ENCODE data around the gene BACH2.
A peak's percentile ranks its signal among the peaks of the same experiment; 100 is the strongest.
"Not testable (repeated sequence)": the region's sequence is repeated elsewhere in the genome, so short reads cannot be mapped to it uniquely, and the experiment has no call there.

The BACH2 gene

DNA sequence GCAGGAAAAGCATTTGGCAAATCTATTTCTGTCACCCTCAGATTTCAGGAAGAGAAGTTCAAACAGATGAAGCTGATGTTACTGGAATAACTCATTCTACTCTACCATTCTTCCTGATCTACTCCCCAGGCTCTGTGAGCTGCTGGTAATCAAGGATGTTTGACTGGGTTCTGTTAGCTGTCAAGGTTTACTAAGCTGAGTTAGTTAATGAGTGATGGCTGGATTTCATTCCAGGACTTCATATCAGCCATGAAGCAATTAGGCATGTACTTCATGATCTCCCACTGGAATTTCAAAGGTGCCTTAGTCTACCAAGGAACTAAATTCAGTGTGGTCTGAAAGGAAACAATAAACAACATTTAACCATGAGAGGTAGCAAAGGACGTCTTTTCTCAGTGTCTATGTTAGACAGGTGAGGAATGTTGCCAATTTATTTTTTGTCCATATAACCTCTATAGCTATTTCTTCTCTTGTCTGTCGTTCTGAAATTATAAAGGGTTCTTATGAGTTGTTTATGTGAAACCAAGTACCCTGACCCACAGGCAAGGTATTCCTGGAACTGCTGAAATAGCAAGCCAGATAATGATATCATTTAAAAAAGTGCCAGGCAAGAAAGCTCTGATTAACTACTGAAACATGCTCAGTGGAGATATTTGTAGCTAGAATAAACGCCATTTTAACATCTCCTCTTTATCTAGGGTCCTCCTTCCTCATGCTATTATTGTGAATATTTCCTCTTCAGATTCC is 112.9 kb downstream of the BACH2 start:
- no peak for DNase-seq (ENCODE audit: low read depth)

GRCh38 chr6:90180526-90180925 is 116.1 kb downstream of the BACH2 start:
- no peak for DNase-seq (ENCODE audit: low read depth)

DNA sequence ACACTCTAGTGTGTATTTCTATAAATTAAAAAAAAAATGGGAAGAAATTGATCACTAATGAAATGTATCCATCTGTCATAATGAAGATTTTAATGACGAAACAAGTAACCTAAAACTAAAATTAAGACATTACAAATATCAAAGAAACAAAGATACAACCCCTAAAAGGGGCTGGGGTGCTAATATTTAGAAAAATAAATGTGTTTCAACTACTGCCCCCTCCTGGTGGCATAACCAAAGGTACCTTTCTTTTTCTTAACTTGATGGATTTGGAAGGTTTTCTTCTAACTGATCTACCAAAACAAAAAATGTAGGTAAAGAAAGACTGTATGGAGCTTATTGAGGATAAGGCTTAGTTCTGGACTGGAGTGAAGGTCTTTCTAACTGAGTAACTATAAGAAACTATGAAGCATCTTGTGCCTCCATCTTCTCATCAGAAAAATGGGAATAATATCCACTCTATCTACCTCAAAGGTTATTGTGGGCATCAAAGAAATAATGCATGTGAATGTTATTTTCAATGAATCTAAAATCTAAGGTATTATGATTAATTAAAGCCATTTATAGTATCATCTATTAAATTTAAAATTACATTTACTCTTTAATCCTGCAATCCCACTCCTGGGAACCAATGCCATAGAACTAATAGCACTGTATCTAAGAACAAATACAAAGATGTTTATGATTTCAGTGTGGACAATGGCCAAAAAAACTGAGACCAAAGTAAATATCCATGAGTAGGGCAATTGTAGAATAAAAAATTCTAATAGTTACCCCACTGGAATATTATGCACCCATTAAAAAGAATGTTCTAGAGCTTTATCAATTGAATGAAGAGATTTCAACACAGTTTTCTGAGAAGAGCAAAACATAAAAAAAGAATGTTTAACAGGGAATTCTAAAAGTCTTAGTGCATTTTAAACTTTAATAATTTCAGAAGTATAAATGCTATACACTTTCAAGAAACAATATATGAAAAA is 117.2 kb downstream of the BACH2 start:
- no peak for DNase-seq (ENCODE audit: low read depth)

GRCh38 chr6:90178384-90178855 is 118.2 kb downstream of the BACH2 start:
- DNase-seq (ENCODE audit: low read depth) = no peak

DNA sequence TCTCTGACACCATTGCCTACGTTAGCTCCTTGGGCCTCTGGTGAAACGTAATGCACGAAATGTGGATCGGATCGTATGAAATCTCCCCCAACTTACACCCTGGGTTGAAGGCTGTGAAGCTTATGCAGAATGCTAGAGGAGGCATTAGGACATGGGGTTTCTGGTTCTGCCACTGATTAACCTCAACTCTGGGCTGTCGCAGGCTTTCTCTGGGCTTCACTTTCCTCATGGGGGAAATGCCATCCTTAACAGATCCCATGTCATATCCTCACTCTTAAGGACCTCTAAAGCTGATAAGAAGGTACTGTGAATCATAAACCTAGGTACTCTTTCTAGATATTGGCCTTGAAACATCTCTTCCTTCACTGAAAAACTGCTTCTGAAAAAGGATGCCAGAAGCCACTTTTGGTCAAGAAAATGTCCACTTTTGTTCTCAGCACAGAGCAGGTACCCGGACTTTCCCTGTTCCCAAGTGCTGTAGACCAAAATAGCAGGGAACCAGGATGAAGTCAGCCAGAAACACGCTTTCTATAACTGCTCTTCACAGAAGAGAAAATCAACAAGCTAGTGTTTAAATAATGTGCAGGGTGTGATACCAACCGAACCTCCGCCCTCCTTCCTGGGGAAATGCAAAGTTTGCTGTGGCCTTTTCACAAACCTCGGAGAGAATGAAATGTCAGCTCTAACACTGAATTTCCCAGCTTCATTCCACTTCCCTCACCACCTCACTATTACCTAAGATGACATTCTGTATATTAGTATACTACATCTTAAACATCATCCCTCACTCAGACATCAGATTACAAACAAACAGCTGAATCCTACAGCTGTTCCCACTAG is 118.9 kb downstream of the BACH2 start:
- DNase-seq (ENCODE audit: low read depth) = no peak

- peak; percentile 54 for DNase-seq (ENCODE audit: low read depth)
Observed at GRCh38 chr6:90175627-90176538, 120.8 kb downstream of the BACH2 start.

GRCh38 chr6:90173262-90173925 is 123.2 kb downstream of the BACH2 start:
- DNase-seq (ENCODE audit: low read depth) = no peak

GRCh38 chr6:90170601-90171000 is 126.0 kb downstream of the BACH2 start:
- DNase-seq (ENCODE audit: low read depth) = no peak

DNA sequence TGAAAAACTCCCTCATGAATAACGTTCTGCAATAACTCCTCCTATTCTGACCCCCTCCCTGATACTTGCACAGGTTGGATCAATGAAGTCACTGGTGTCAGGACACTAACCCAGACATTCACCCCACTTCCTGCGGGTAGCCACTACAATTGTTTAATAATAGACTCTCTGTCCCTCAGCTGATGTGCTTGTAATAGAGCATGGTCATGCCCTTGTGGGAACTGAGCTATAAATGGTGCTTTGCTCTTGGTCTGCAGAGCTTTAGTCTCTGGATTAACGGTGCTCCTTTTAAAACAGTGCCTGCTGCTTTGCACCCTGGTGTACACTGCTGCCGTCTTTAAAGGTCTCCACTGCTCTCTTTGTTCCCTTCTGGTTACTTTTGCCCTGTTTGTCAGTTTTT is 127.3 kb downstream of the BACH2 start:
- DNase-seq (ENCODE audit: low read depth) = no peak

DNA sequence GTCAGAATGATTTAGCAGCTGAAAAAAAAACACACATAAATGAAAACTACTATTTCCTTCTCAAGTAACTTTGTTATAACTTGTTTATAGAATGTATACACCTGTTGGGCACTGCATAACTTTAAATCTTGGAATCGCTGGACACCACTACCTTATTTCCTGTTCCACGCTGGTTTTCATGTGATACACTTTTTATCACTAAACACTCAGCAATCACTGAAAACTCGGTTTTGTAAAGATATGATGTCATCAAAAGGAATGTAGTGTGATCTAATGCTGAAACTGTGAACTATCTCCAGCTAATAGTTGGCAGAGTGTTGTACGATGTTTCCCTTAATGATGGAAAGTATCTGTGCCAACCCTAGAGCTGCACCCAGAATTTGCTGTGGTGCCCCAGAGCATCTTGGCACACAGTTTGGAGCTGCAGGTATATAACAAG is 127.9 kb downstream of the BACH2 start:
- DNase-seq (ENCODE audit: low read depth) = no peak

DNA sequence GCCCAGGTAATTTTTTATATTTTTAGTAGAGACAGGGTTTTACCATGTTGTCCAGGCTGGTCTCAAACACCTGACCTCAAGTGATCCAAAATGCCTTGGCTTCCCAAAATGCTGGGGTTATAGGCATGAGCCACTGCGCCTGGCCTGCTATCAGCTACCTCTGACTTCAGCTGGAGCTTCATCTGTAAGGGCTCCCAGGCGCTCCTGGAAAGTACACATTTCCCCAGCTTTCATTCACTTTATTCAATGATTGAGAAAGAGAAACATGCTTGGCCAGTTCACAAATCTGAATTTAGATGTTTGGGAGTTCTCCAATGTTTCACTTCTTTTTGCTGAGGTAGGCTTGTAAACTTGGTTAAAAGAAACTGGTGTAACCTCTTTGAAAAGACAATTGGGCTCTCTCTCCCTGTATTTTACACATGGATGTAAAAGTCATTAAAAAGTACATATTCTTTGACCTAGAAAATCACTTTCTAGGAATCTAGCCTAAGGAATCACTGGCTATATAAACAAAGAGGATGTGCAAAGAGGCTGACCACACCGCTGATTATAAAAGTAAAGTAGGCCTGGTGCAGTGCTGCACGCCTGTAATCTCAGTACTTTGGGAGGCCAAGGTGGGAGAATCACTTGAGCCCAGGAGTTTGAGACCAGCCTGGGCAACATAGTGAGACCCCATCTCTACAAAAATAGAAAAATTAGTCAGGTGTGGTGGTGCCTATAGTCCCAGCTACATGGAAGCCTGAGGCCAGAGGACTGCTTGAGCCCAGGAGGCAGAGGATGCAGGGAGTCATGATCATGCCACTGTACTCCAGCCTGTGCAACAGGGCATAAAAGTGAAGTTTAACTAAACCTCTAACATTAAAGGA is 128.9 kb downstream of the BACH2 start:
- DNase-seq (ENCODE audit: low read depth) = no peak

- DNase-seq (ENCODE audit: low read depth) = not testable (repeated sequence)
Observed at GRCh38 chr6:90166155-90166924, 130.3 kb downstream of the BACH2 start.

- DNase-seq (ENCODE audit: low read depth) = no peak
Observed at GRCh38 chr6:90162648-90163387, 133.8 kb downstream of the BACH2 start.

GRCh38 chr6:90160013-90160412 is 136.6 kb downstream of the BACH2 start:
- no peak for DNase-seq (ENCODE audit: low read depth)

GRCh38 chr6:90159452-90159851 is 137.2 kb downstream of the BACH2 start:
- DNase-seq (ENCODE audit: low read depth) = no peak

- no peak for DNase-seq (ENCODE audit: low read depth)
Observed at GRCh38 chr6:90158936-90159335, 137.7 kb downstream of the BACH2 start.

- no peak for DNase-seq (ENCODE audit: low read depth)
Observed at GRCh38 chr6:90157441-90157840, 139.2 kb downstream of the BACH2 start.

- peak; percentile 35 for DNase-seq (ENCODE audit: low read depth)
Observed at GRCh38 chr6:90156861-90157260, 139.8 kb downstream of the BACH2 start.

All from stimulated activated CD4-positive, alpha-beta T cell treated with anti-CD3 and anti-CD28 coated beads, Interleukin-2, amount 100 ng/mL, for 4 hours (primary cell).